H1 (cell line): ENCODE data around the gene ABCC9. TPM values are rescaled to one million over a fixed set of nuclear protein-coding genes. Genes with fewer than 3 reads are reported as not detected.
A peak's percentile ranks its signal among the peaks of the same experiment; 100 is the strongest.

Experiments
- CTCF ChIA-PET: fragments of 300-600 bp; sonication (Branson Sonifier 250); formaldehyde crosslinking; loops from one replicate; lab custom pipeline; 2021; ENCODE audit not compliant: partially characterized antibody; lab: Charles Lee
- POLR2A ChIA-PET: fragments of 300-600 bp; sonication (Branson Sonifier 250); formaldehyde crosslinking; loops from one replicate; lab custom pipeline; 2021; ENCODE audit warnings: inconsistent platforms; ENCODE audit not compliant: partially characterized antibody; lab: Charles Lee
- DNase-seq, 2 experiments: peaks; one replicate each; pipeline versions ENCODE4 v3.0.0 to v3.0.0-alpha.2; 2010 to 2022; ENCODE audit warnings: low spot score in 2 of 2, low read depth in 1 of 2, mixed read lengths in 1 of 2
- FAIRE-seq: peaks from 2 replicates; lab custom pipeline; 2011; peaks lifted over from hg19 to GRCh38; lab: Jason Lieb, UNC
- H2AFZ ChIP-seq: 2 replicates; pipeline ENCODE4 v1.8.1; 2012; ENCODE audit warnings: low read length, inconsistent platforms
- H2AK5ac ChIP-seq: 2 replicates; pipeline ENCODE4 v1.6.1; 2013; ENCODE audit warnings: low read depth, low read length
- H2BK120ac ChIP-seq: replicated peaks from 2 replicates; pipeline ENCODE3; 2013; ENCODE audit warnings: low read depth, low read length, inconsistent platforms
- H2BK12ac ChIP-seq: 2 replicates; pipeline ENCODE4 v1.6.1; 2013; ENCODE audit warnings: low read depth, low read length
- H2BK15ac ChIP-seq: 2 replicates; pipeline ENCODE4 v1.6.1; 2013; ENCODE audit warnings: low read length
- H2BK20ac ChIP-seq: 2 replicates; pipeline ENCODE4 v1.6.1; 2013; ENCODE audit warnings: low read length
- H2BK5ac ChIP-seq: 2 replicates; pipeline ENCODE4 v1.6.1; 2013; ENCODE audit warnings: low read depth, low read length
- H3K14ac ChIP-seq: 2 replicates; pipeline ENCODE4 v1.6.1; 2013; ENCODE audit warnings: inconsistent platforms; ENCODE audit not compliant: insufficient read length
- H3K18ac ChIP-seq: 2 replicates; pipeline ENCODE4 v1.6.1; 2013; ENCODE audit warnings: low read length; ENCODE audit errors: extremely low read depth
- H3K23ac ChIP-seq: 2 replicates; pipeline ENCODE4 v1.6.1; 2013; ENCODE audit warnings: inconsistent platforms; ENCODE audit not compliant: insufficient read length
- H3K23me2 ChIP-seq: 2 replicates; pipeline ENCODE4 v1.6.1; 2013; ENCODE audit warnings: low read depth, low read length
- H3K27ac ChIP-seq: 2 replicates; pipeline ENCODE4 v1.6.1; 2011; ENCODE audit warnings: low read depth, low read length, inconsistent platforms
- H3K27me3 ChIP-seq, 4 experiments: replicated peaks in 1 of 4; 1 replicate in 1 of 4; 2 replicates in 3 of 4; pipeline versions ENCODE4 v1.6.1 to v1.8.1; 2011 to 2013; ENCODE audit warnings: low read length in 3 of 4, mild to moderate bottlenecking in 3 of 4, inconsistent platforms in 2 of 4, mixed read lengths in 2 of 4, moderate library complexity in 1 of 4; ENCODE audit not compliant: control insufficient read depth in 3 of 4, insufficient read depth in 3 of 4; ENCODE audit errors: extremely low read depth in 1 of 4
- H3K36me3 ChIP-seq, 4 experiments: 2 replicates each; pipeline versions ENCODE4 v1.6.1 to v1.8.1; 2011 to 2013; ENCODE audit warnings: mild to moderate bottlenecking in 4 of 4, low read length in 3 of 4, moderate library complexity in 2 of 4, control low read depth in 1 of 4, inconsistent platforms in 1 of 4; ENCODE audit not compliant: insufficient read depth in 4 of 4, control insufficient read depth in 2 of 4
- H3K4ac ChIP-seq: replicated peaks from 2 replicates; pipeline ENCODE3; 2013; ENCODE audit warnings: low read length, low read depth, mixed read lengths, inconsistent platforms; ENCODE audit not compliant: insufficient read length
- H3K4me1 ChIP-seq, 4 experiments: replicated peaks in 1 of 4; 1 replicate in 1 of 4; 2 replicates in 3 of 4; pipeline versions ENCODE4 v1.6.1 to v1.8.1; 2011 to 2013; ENCODE audit warnings: low read length in 3 of 4, inconsistent platforms in 2 of 4, mixed read lengths in 1 of 4; ENCODE audit not compliant: insufficient read depth in 4 of 4, control insufficient read depth in 3 of 4
- H3K4me2 ChIP-seq, 2 experiments: 2 replicates each; pipeline versions ENCODE4 v1.6.1 to v1.8.1; 2011 to 2013; ENCODE audit warnings: low read depth in 2 of 2, low read length in 2 of 2, control low read depth in 1 of 2, inconsistent platforms in 1 of 2, mild to moderate bottlenecking in 1 of 2; ENCODE audit not compliant: insufficient read depth in 1 of 2
- H3K4me3 ChIP-seq, 4 experiments: fragments of 200-600, 300-600 bp in 1 of 4; sonication (generic), shearing (Covaris generic), sonication (Bioruptor Twin) in 1 of 4; 2 replicates each; pipeline versions ENCODE4 v1.5.1 to v1.8.1; 2011 to 2016; ENCODE audit warnings: low read length in 4 of 4, low read depth in 3 of 4, control low read depth in 2 of 4, inconsistent platforms in 2 of 4, mild to moderate bottlenecking in 2 of 4, mixed read lengths in 1 of 4, moderate library complexity in 1 of 4; ENCODE audit not compliant: insufficient read depth in 2 of 4; ENCODE audit errors: extremely low read depth in 1 of 4
- H3K56ac ChIP-seq: replicated peaks from 2 replicates; pipeline ENCODE3; 2013; ENCODE audit warnings: low read depth, mild to moderate bottlenecking, mixed read lengths, low read length, inconsistent platforms; ENCODE audit not compliant: insufficient read length
- H3K79me1 ChIP-seq: 2 replicates; pipeline ENCODE4 v1.6.1; 2013; ENCODE audit warnings: low read depth, low read length, control low read depth
- H3K79me2 ChIP-seq, 2 experiments: 2 replicates each; pipeline versions ENCODE4 v1.6.1 to v1.8.1; 2012 to 2013; ENCODE audit warnings: low read length in 2 of 2, mild to moderate bottlenecking in 2 of 2, inconsistent platforms in 1 of 2; ENCODE audit not compliant: insufficient read depth in 2 of 2, control insufficient read depth in 1 of 2
- H3K9ac ChIP-seq, 4 experiments: replicated peaks in 1 of 4; 1 replicate in 1 of 4; 2 replicates in 3 of 4; pipeline versions ENCODE4 v1.6.1 to v1.8.1; 2011 to 2013; ENCODE audit warnings: low read depth in 3 of 4, low read length in 3 of 4, control low read depth in 2 of 4, mild to moderate bottlenecking in 2 of 4, moderate library complexity in 2 of 4, inconsistent platforms in 1 of 4; ENCODE audit errors: extremely low read depth in 1 of 4
- H3K9me3 ChIP-seq, 2 experiments: 2 replicates each; pipeline versions ENCODE4 v1.6.1 to v1.8.1; 2012 to 2013; ENCODE audit warnings: mild to moderate bottlenecking in 2 of 2, moderate library complexity in 2 of 2, control low read depth in 1 of 2, inconsistent platforms in 1 of 2, low read depth in 1 of 2, low read length in 1 of 2, mixed read lengths in 1 of 2; ENCODE audit not compliant: insufficient read depth in 2 of 2
- H4K20me1 ChIP-seq, 2 experiments: replicated peaks in 1 of 2; 2 replicates each; pipeline versions ENCODE3 to v1.8.1; 2011 to 2013; ENCODE audit warnings: inconsistent platforms in 2 of 2, low read length in 2 of 2, mild to moderate bottlenecking in 1 of 2; ENCODE audit not compliant: insufficient read depth in 2 of 2, control insufficient read depth in 1 of 2
- H4K5ac ChIP-seq: 2 replicates; pipeline ENCODE4 v1.6.1; 2013; ENCODE audit warnings: low read length, low read depth, mixed read lengths, inconsistent platforms; ENCODE audit not compliant: insufficient read length
- H4K8ac ChIP-seq: 2 replicates; pipeline ENCODE4 v1.8.0; 2013; ENCODE audit warnings: mild to moderate bottlenecking, moderate library complexity, low read length, inconsistent platforms; ENCODE audit not compliant: insufficient read depth; ENCODE audit errors: extremely low read depth
- H4K91ac ChIP-seq: replicated peaks from 2 replicates; pipeline ENCODE3; 2013; ENCODE audit warnings: low read length, mixed read lengths, inconsistent platforms; ENCODE audit not compliant: insufficient read length
- BCL11A ChIP-seq, 2 experiments: IDR thresholded peaks; one replicate each; pipeline ENCODE4 v1.6.1; 2011; ENCODE audit warnings: low read depth in 2 of 2, low read length in 2 of 2, mild to moderate bottlenecking in 2 of 2
- CTCF ChIP-seq, 3 experiments: IDR thresholded peaks; 1 replicate in 2 of 3; 2 replicates in 1 of 3; pipeline versions ENCODE4 v1.5.1 to v1.6.1; 2011; ENCODE audit warnings: low read length in 3 of 3, mild to moderate bottlenecking in 3 of 3, inconsistent platforms in 2 of 3, low read depth in 1 of 3, moderate library complexity in 1 of 3; ENCODE audit not compliant: insufficient read depth in 1 of 3; ENCODE audit errors: control extremely low read depth in 1 of 3
- RAD21 ChIP-seq, 2 experiments: IDR thresholded peaks in 1 of 2; conservative IDR thresholded peaks in 1 of 2; 2 replicates each; pipeline ENCODE4 v1.6.1; 2011; ENCODE audit warnings: low read depth in 2 of 2, low read length in 2 of 2, improper control_type of control experiment in 1 of 2, inconsistent platforms in 1 of 2, mild to moderate bottlenecking in 1 of 2, moderate library complexity in 1 of 2
- WGBS, 2 experiments: shearing (Covaris generic) in 1 of 2; methylation state at CpG; one replicate each; pipeline versions ENCODE4 v1.1.6 to v1.1.7; 2013 to 2015; ENCODE audit warnings: low lambda C conversion rate in 2 of 2, mixed read lengths in 2 of 2, inconsistent platforms in 1 of 2, low coverage in 1 of 2, missing lambda C conversion rate in 1 of 2; ENCODE audit not compliant: insufficient replicate concordance in 2 of 2, insufficient coverage in 1 of 2, insufficient read length in 1 of 2; ENCODE audit errors: extremely low coverage in 1 of 2, missing lambda C conversion rate in 1 of 2; 5-methylcytosine and 5-hydroxymethylcytosine counted together
- polyA plus RNA-seq, 7 experiments: library from polyadenylated mRNA; depleted of rRNA in 3 of 7; stranded (reverse) in 5 of 7; unstranded in 2 of 7; fragments of >200 nt in 5 of 7; fragments of 200-250 nt in 2 of 7; gene quantifications; 1 replicate in 5 of 7; 2 replicates in 1 of 7; 4 replicates in 1 of 7; pipeline versions ENCODE4 v1.2.1 to v1.2.3, GENCODE V29; 2011 to 2013; ENCODE audit warnings: missing spikeins in 2 of 7, mixed read lengths in 2 of 7
- total RNA-seq: library from RNA; stranded (reverse); fragmentation: NEBNext Ultra II Directional; extraction: Animal tissue kit (Norgen Biotek cat#: 25700); gene quantifications from 2 replicates; pipeline ENCODE4 v1.2.1, GENCODE V29; 2021

Gene ABCC9
- total and polyA plus RNA-seq, 2 of the 8 experiments (the other 6 are each of a cell fraction or from before 2014, with no cell fraction given), result under 0.01 TPM; not detected in 1

GRCh38 chr12:21989819-21990412 is 48.7 kb upstream of the ABCC9 start:
- POLR2A ChIA-PET, result interaction anchor here (0.7 kb wide), 1 partner anchor 292 kb away, joined by 6 read pairs; no protein-coding TSS in a partner anchor

More at GRCh38 chr12:21989819-21990412, 48.7 kb upstream of the ABCC9 start:
- H3K18ac ChIP-seq, result no peak overlapping the region
- H4K91ac ChIP-seq, result no peak overlapping the region
- no peaks in the 10 kb centered on the region for H3K79me2 ChIP-seq
- H3K4me2 ChIP-seq, result no peak overlapping the region
- no peaks in the 10 kb centered on the region for H4K20me1 ChIP-seq
- H2BK5ac ChIP-seq, result no peak overlapping the region
- 57% methylated on average over 5 of the region's 5 CpGs; no CpG with 5 or more reads in 1 of the 2 experiments for WGBS, 2 experiments
- no peak overlapping the region for H3K27ac ChIP-seq
- DNase-seq (no peak), FAIRE-seq (no peak)
- no peak overlapping the region for H3K4ac ChIP-seq
- no peak overlapping the region for H2BK15ac ChIP-seq
- H3K23me2 ChIP-seq, result no peaks in the 10 kb centered on the region
- H2BK120ac ChIP-seq, result no peak overlapping the region
- no peak overlapping the region for H2AFZ ChIP-seq
- no peak overlapping the region for H2AK5ac ChIP-seq
- H3K23ac ChIP-seq, result no peak overlapping the region
- no peak overlapping the region for H4K5ac ChIP-seq
- H3K4me3 ChIP-seq, result no peak overlapping the region
- CTCF ChIA-PET, result interaction anchor here (0.7 to 6.8 kb wide), 41 partner anchors 8 to 1387 kb away, joined by 3 to 73 read pairs (median 4); partner anchors contain the start of genes KCNJ8 and LDHB
- no peak overlapping the region for H3K56ac ChIP-seq
- no peak overlapping the region for H2BK12ac ChIP-seq
- peak; percentile 50 to 69 for TF ChIP-seq RAD21 (IDR thresholded peaks at IDR 0.05 in 1 of 2, conservative IDR thresholded peaks at IDR 0.05 in 1 of 2; ENCODE audit: low read depth in 2 of 2, low read length in 2 of 2)
- TF ChIP-seq BCL11A (IDR thresholded peaks at IDR 0.05; ENCODE audit: low read depth in 2 of 2, low read length in 2 of 2), result no peak
- peak in 2 of 3 experiments; percentile 34 to 38; a peak in 2 of 4 replicates for TF ChIP-seq CTCF (IDR thresholded peaks at IDR 0.05; ENCODE audit: control extremely low read depth in 1 of 3, insufficient read depth in 1 of 3, low read depth in 1 of 3, low read length in 3 of 3)
- no peak overlapping the region for H2BK20ac ChIP-seq
- H3K27me3 ChIP-seq, result no peaks in the 10 kb centered on the region
- no peaks in the 10 kb centered on the region for H3K36me3 ChIP-seq
- H3K9me3 ChIP-seq, result no peaks in the 10 kb centered on the region
- H3K9ac ChIP-seq, result no peak overlapping the region
- H3K4me1 ChIP-seq, result peaks cover 0 to 4% (median 2%) of the 10 kb centered on the region in 4 experiments; a peak in 1 of 7 replicates
- no peak overlapping the region for H3K14ac ChIP-seq
- no peaks in the 10 kb centered on the region for H3K79me1 ChIP-seq
- H4K8ac ChIP-seq, result no peak overlapping the region
